Limb (tissue), 2 donors: Measurements from ENCODE around the gene CWH43.
"Not testable (repeated sequence)": the region's sequence is repeated elsewhere in the genome, so short reads cannot be mapped to it uniquely, and the experiment has no call there.

Source experiments
- DNase-seq, 2 donors: peaks; one replicate each; pipeline ENCODE4 v3.0.0-alpha.2; 2016; ENCODE audit errors: extremely low spot score in 2 of 2

The CWH43 gene

DNA sequence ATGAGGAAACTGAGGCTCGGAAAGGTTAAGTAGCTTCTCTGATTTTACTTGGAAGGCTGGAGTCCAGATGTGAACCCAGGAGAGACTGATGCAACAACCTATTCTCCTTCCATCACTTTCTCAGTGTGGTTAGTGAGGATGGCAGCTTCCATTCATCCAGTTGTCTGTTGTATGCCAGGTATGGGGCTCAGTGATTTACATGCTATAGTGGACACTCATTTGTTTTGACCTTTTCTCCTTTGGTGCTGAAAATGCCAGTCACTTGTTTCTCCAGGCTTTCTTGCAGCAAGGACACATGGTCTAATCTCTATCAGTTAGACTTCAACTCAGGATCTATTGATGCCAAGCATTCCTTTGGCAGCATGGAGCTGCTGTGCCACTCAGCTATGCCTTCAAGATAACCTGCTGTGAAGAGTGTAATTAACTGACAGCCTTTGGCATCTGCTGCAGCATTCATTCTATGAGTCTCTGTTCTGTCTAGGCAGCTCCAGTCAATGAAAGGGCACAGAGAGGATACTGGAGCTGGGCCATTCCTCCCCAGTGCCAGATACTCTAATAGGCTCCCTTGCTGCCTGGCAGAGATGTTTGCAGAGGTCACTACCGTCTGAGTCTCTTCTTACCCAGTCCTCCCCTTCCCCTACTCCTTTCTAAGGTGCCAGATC, 11.0 kb upstream of the CWH43 start:
- DNase-seq: no peak

GRCh38 chr4:48976041-48976440, 10.0 kb upstream of the CWH43 start:
- DNase-seq: no peak

DNA sequence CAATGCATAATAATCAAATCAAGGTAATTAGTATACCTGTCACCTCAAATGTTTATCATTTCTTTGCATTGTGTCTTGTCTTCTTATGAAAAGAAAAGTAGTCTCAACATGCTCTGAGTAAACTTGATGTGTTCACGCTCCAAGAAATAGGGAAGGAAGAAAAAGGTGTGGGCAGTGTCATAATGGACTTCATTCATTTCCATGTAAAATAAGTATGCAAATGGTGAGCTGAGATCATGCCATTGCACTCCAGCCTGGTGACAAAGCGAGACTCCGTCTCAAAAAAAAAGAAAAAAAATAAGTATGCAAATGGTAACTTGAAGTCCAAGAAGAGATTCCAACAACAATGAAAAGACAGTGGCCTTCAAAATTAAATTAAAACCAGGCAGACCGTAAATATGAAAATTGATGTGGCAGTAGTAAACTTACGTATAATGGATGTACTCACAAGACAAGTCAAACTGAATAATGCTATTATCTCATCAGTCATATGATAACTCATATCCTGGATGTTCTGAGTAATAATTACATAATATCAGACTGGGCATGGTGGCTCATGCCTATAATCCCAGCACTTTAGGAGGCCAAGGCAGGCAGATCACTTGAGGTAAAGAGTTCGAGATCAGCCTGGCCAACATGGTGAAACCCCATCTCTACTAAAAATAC, 6.0 kb upstream of the CWH43 start:
- no peak for DNase-seq

DNA sequence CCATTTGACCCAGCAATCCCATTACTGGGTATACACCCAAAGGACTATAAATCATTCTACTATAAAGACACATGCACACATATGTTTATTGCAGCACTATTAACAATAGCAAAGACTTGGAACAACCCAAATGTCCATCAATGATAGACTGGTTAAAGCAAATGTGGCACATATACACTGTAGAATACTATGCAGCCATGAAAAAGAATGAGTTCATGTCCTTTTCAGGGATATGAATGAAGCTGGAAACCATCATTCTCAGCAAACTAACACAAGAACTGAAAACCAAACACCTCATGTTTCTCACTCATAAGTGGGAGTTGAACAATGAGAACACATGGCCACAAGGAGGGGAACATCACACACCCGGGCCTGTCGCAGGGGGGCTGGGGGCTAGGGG, 2.1 kb upstream of the CWH43 start:
- DNase-seq: not testable (repeated sequence)

- no peak for DNase-seq
Observed at GRCh38 chr4:48985602-48985975, 486 bp upstream of the CWH43 start.

DNA sequence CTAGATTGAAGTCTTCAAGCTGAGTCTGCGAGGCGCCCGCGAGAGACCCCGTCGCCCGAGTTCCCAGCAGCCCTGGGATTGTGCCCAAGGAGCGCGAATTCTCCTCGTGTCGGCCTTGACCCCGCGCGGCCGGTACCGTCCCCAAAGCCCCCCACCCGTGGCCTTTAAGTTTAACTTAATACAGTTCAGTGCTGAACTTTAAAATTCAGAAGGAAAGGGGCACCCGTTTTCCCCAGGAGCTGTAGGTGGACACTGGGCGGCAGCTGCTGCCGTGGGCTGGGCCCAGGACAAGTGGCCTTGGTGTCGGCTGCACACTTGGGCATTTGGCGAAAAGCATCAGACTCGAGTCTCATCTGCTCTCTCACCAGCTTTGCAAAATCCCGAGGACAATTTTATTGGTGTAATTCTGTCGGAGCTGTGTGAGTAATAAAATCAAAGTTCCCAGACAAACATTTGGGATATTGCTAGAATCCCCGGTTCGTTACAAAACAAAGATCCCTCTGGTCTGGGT, 634 bp downstream of the CWH43 start:
- DNase-seq: no peak

- no peak for DNase-seq
Observed at GRCh38 chr4:48989461-48990203, 3.6 kb downstream of the CWH43 start.

- no peak for DNase-seq
Observed at GRCh38 chr4:48991357-48991756, 5.3 kb downstream of the CWH43 start.

DNA sequence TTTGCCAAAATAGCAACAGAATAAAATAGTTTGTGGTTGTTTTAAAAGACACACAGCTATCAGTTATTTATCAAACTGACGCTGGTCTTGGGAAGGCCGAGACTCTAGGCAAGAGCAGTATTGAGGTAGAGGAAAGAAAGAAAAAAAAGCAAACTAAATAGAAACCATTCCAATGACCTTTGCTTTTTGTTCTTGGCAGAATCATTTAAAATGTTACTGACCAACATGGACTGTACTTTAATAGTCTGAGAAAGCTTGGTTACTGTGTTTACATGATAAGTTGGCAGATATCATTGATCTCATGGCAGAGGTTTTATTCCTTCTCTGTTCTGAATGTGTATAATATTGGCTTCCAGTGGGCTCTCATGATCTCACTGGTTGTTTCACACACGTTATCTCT, 11.9 kb downstream of the CWH43 start:
- no peak for DNase-seq

DNA sequence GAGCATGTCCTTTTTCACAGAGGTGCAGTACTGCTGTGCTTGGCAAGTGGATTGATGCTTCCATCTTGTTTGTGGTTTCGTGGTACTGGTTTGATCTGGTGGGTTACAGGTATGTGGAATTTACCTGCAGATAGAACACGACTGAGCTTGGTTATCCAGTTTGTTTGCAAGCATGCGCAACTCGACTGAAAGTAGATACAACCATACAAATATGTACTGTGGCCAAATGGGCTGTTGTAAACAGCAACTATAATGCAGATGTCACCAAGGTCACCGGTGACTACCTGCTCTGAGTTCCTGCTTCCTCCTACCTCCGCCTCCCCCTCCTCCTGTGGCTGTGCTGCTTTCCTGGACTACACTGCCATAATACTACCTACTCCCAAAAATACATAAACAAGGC, 12.4 kb downstream of the CWH43 start:
- DNase-seq: no peak

DNA sequence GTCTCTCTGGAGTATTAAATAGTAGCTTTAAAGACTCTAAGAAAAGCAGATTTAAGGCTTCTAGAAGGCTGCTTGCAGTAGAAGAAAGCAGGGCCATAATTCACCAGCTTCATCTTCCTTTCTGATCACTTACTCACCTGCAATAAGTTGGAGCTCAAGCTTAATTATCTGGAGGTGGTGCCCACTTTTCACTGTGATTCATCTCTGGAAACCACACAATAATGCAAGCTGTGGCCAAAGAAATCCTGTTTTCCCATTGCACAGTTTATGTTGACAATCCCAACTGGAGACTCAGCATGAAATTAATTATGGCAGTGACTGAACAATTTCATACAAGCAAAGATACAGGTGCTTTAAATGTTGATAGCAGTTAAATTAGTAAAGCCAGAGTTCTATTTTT, 14.7 kb downstream of the CWH43 start:
- no peak for DNase-seq

DNA sequence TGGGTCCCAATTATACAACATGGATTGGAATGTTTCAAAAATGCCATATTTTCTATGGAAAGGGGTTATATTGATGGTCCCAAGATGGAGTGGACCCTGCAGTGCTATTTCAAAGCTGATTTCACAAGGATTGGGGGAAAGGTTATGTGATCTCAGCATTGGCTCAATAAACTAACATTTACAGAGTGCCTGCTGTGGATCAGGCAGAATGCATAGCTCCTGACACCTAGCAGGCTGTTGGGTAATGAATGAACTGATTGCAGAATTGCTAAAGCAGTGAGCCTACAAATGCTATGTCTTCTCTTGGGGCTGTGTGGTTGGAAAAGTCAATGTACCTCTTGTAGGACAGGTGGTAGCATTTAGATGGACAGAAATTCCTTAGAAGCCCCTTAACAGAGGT, 16.9 kb downstream of the CWH43 start:
- DNase-seq: no peak

GRCh38 chr4:49018718-49019295, 32.7 kb downstream of the CWH43 start:
- DNase-seq: no peak

DNA sequence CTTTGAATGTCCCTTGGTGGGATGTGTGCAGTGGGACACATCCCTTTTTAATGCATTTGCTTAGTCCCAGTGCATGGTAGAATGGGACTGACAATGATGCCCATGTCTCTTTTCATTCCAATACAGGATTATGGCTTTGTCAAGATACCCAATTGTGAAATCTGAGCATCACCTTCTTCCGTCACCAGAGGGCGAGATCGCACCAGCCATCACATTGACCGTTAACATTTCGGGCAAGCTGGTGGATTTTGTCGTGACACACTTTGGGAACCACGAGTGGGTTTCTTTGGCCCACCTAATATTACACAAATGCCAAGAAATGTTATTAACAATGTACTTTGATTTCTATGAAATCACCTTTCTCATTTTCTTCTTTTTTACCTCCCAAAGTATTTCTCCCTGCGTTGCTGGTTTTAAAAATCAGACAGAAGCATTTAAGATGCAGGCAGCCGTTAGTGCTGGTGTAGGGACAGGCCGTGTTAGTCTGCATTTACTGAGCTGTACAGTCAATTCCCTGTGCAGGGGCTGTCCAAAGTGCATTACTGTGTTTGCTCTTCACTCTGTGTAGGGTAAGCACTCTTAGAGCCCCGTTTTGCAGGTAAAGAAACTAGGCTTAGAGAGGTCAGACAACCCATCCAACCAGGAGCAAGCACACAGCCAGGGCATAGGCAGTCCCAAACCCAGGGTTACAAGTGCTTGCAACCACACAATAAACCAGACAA, 46.5 kb downstream of the CWH43 start:
- no peak for DNase-seq

GRCh38 chr4:49036528-49036927, 50.5 kb downstream of the CWH43 start:
- DNase-seq: no peak

GRCh38 chr4:49044270-49044669, 58.2 kb downstream of the CWH43 start:
- DNase-seq: no peak

- DNase-seq: no peak
Observed at GRCh38 chr4:49058306-49058705, 72.2 kb downstream of the CWH43 start.

- DNase-seq: no peak
Observed at GRCh38 chr4:49063670-49064069, 77.6 kb downstream of the CWH43 start.

DNA sequence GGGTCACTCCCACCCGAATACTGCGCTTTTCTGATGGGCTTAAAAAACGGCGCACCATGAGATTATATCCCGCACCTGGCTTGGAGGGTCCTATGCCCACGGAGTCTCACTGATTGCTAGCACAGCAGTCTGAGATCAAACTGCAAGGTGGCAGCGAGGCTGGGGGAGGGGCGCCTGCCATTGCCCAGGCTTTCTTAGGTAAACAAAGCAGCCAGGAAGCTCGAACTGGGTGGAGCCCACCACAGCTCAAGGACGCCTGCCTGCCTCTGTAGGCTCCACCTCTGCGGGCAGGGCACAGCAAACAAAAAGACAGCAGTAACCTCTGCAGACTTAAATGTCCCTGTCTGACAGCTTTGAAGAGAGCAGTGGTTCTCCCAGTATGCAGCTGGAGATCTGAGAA, 86.1 kb downstream of the CWH43 start:
- not testable (repeated sequence) for DNase-seq

DNA sequence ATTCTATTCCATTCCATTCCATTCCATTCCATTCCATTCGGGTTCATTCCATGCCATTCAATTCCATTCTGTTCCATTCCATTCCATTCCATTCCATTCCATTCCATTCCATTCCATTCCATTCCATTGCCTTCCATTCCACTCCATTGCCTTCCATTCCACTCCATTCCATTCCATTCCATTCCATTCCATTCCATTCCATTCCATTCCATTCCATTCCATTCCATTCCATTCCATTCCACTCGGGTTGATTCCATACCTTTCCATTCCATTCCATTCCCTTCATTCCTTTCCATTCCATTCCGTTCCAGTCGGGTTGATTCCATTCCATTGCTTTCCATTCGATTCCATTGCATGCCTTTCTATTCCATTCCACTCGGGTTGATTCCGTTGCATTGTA, 105.8 kb downstream of the CWH43 start:
- not testable (repeated sequence) for DNase-seq

GRCh38 chr4:49092608-49093135, 106.6 kb downstream of the CWH43 start:
- not testable (repeated sequence) for DNase-seq
